ENCODE measurements around the gene CHRNB1. TPM values are rescaled to one million over a fixed set of nuclear protein-coding genes. Genes with fewer than 3 reads are reported as not detected.
A peak's percentile ranks its signal among the peaks of the same experiment; 100 is the strongest.

Gene CHRNB1
- 10 to 100 TPM in 1 of 2 donors, 1 to 10 TPM in 1; 6.9 to 10.4 TPM for total RNA-seq

DNA sequence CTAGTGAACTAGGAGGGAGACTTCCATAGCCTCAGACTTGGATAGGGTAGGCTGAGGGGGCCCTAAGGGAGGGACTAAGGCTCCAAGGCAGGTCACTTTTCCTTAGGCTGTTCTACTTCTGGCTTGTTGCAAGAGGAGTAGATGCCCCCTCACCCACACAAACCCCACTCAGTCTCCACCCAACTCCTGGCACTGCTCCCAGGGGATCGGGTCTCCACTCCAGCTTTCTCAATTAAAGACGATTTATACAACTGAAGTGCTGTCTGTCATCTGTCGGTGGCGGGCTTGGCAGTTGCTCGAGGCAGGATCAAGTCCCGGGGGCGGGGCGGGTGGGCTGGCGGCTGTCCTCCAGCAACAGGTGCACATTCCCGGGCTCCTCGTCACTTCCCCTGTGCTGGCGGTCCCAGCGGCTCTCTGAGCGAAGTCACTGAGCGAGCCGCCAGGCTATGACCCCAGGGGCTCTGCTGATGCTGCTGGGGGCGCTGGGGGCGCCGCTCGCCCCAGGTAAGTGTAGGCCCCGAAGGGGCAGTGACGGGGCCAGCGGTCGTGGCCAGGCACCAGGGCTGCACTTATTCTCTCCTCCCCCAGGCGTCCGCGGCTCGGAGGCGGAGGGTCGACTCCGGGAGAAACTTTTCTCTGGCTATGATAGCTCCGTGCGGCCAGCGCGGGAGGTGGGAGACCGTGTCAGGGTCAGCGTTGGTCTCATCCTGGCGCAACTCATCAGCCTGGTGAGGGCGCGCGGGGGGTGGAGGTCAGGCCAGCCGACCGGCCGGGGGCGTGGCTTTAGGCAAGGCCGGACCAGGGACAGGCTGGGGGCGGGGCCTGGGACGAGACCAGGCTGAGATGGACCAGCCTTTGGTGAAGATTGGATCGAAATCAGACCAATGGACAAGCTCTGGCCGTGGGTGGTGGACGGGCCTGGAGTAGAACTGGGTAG is at the start of gene CHRNB1:
CHRNB1 (plus strand) TSS at position 380 of the 937 bp plus-strand sequence; CDS start at position 447, 67 bp downstream.
- no peak within 1 kb of the TSS for H3K27ac ChIP-seq

DNA sequence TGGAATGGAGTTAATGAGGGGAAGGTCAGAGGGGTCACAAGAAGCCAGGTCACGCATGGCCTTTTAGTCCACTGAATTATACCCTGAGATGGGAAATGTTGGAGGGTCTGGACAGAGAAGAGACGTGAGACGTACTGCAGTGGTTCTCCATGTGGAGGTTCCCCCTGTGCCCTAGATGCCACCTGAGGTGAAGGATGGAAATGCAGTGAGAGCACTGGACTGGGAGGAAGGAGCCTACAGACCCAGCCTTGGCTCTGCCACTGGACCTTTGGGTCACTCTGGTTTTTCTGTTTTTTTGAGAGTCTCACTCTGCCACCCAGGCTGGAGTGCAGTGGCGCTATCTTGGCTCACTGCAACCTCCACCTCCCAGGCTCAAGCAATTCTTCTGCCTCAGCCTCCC is 48.7 kb upstream of the CHRNB1 start:
- intact Hi-C loops (cut with DNase I) = no loop called here
- WGBS = 92% methylated on average over 4 of the region's 4 CpGs
- no peak for TF ChIP-seq POLR2AphosphoS5 (IDR thresholded peaks at IDR 0.05)
- no peak for TF ChIP-seq POLR2A (IDR thresholded peaks at IDR 0.05)
- TF ChIP-seq, protein P1, sequence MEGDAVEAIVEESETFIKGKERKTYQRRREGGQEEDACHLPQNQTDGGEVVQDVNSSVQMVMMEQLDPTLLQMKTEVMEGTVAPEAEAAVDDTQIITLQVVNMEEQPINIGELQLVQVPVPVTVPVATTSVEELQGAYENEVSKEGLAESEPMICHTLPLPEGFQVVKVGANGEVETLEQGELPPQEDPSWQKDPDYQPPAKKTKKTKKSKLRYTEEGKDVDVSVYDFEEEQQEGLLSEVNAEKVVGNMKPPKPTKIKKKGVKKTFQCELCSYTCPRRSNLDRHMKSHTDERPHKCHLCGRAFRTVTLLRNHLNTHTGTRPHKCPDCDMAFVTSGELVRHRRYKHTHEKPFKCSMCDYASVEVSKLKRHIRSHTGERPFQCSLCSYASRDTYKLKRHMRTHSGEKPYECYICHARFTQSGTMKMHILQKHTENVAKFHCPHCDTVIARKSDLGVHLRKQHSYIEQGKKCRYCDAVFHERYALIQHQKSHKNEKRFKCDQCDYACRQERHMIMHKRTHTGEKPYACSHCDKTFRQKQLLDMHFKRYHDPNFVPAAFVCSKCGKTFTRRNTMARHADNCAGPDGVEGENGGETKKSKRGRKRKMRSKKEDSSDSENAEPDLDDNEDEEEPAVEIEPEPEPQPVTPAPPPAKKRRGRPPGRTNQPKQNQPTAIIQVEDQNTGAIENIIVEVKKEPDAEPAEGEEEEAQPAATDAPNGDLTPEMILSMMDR (IDR thresholded peaks at IDR 0.05) = no peak

More for the DNA sequence above, at the start of gene CHRNB1:
- H3K9me3 ChIP-seq = no peaks in the 10 kb centered on the region
- TF ChIP-seq, protein P1 (IDR thresholded peaks at IDR 0.05) = no peak
- no peak for TF ChIP-seq POLR2AphosphoS5 (IDR thresholded peaks at IDR 0.05)
- TF ChIP-seq POLR2A (IDR thresholded peaks at IDR 0.05) = no peak
- intact Hi-C loops (cut with DNase I) = no loop called here
- H3K36me3 ChIP-seq = no peaks in the 10 kb centered on the region
- H3K27me3 ChIP-seq (replicated peaks; ENCODE audit: insufficient read depth) = no peaks in the 10 kb centered on the region
- 17% methylated on average over 38 of the region's 51 CpGs for WGBS
- DNase-seq (ENCODE audit: low spot score) = no peak
- H3K4me3 ChIP-seq = peak within 1 kb of the TSS in 1 of 2 donors; percentile 6
- H3K4me1 ChIP-seq (replicated peaks) = peaks cover 2% of the 10 kb centered on the region

DNA sequence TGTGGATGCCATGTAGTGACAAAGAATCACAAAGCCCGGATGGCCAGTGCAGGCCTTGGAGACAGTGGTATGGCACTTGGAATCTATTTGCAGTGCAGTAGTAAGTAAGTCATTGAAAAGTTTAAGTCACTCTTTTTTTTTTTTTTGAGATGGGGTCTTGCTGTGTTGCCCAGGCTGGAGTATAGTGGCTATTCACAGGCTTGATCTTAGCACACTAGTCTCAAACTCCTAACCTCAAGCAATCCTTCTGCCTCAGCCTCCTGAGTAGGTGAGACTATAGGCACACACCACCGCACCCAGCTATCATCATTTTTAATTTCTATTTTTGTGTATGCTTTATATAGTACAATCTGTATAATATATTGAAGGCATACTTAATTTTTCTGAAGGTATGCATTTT is 46.2 kb upstream of the CHRNB1 start:
- no peak overlapping the region for H3K4me3 ChIP-seq
- no peaks in the 10 kb centered on the region for H3K36me3 ChIP-seq
- WGBS = 82% methylated on average over 2 of the region's 2 CpGs
- H3K4me1 ChIP-seq (replicated peaks) = no peaks in the 10 kb centered on the region
- no peaks in the 10 kb centered on the region for H3K9me3 ChIP-seq
- TF ChIP-seq POLR2A (IDR thresholded peaks at IDR 0.05) (no peak), POLR2AphosphoS5 (IDR thresholded peaks at IDR 0.05) (no peak)
- TF ChIP-seq, protein P1 (IDR thresholded peaks at IDR 0.05) = no peak
- H3K27ac ChIP-seq = no peak overlapping the region
- intact Hi-C loops (cut with DNase I) = no loop called here
- no peaks in the 10 kb centered on the region for H3K27me3 ChIP-seq (replicated peaks; ENCODE audit: insufficient read depth)
- no peak for DNase-seq (ENCODE audit: low spot score)

More for the DNA sequence above, 48.7 kb upstream of the CHRNB1 start:
- Histone ChIP-seq H3K9me3 (no peaks in the 10 kb centered on the region), H3K4me1 (replicated peaks) (no peaks in the 10 kb centered on the region), H3K36me3 (peaks cover 0 to 4% of the 10 kb centered on the region in 2 donors), H3K27ac (no peak overlapping the region), H3K27me3 (replicated peaks; ENCODE audit: insufficient read depth) (no peaks in the 10 kb centered on the region), H3K4me3 (no peak overlapping the region)
- no peak for DNase-seq (ENCODE audit: low spot score)

DNA sequence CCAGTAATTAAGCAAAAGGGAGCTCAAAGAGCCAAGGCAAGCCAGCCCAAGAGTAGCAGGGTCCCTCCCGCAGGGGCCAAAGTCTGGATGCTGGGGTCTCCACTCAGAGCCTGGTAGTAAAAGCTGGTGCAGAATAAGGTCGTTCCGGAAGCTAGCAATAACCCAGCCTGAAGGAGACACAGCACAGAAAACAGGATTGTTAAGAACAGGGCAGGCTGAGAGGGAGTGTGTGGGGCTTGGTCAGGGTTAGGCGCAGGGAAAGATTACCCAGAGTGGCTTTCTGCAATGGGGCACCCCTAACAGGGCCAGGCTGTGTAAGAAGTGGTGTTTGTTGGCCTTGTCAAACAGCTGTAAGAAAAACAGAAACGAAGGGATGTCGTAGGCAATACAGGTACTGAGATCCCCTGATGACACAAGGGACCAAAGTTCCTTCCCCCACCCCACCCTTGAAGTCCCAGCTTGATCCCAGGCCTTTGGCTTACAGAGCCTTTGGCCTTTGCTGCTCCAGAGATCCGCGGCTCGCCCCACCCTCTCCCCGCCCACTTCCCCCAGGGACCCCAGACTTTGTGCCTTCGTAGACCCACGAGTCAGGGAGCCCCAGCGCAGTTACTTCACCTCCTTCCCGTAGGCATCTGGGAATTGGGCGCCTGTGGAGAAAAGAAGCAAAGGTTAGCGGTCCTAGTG is 41.7 kb upstream of the CHRNB1 start:
- no peak for DNase-seq (ENCODE audit: low spot score)
- H3K9me3 ChIP-seq = no peaks in the 10 kb centered on the region
- WGBS = 8% methylated on average over 16 of the region's 16 CpGs
- no peaks in the 10 kb centered on the region for H3K27me3 ChIP-seq (replicated peaks; ENCODE audit: insufficient read depth)
- peak overlapping the region; percentile 70 to 80 for H3K4me3 ChIP-seq
- no peak for TF ChIP-seq POLR2A (IDR thresholded peaks at IDR 0.05)
- intact Hi-C loops (cut with DNase I) = loop anchor here (5.0 kb wide), 1 partner anchor 74 kb away; the partner anchor contains the start of gene ZBTB4
- H3K36me3 ChIP-seq = no peaks in the 10 kb centered on the region
- H3K4me1 ChIP-seq (replicated peaks) = no peaks in the 10 kb centered on the region
- H3K27ac ChIP-seq = peak overlapping the region; percentile 83 to 86

DNA sequence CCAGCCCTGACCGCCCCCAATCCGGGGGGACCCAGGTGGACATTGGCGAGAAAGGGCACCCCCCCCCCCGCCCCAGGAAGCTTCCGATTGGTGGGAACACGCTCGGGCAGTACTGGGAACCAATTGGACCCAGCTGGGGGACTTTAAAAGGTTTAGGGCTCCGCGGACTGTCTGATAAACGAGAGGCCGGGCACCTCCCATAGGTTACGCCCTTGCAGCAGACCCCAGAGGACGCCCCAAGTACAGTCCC is 41.2 kb upstream of the CHRNB1 start:
- TF ChIP-seq POLR2AphosphoS5 (IDR thresholded peaks at IDR 0.05) (no peak), POLR2A (IDR thresholded peaks at IDR 0.05) (no peak)
- TF ChIP-seq, protein P1 (IDR thresholded peaks at IDR 0.05) = no peak
- H3K9me3 ChIP-seq = no peaks in the 10 kb centered on the region
- 0% methylated on average over 13 of the region's 13 CpGs for WGBS
- intact Hi-C loops (cut with DNase I) = loop anchor here (5.0 kb wide), 1 partner anchor 74 kb away; the partner anchor contains the start of gene ZBTB4
- DNase-seq (ENCODE audit: low spot score) = no peak
- no peaks in the 10 kb centered on the region for H3K36me3 ChIP-seq
- H3K27ac ChIP-seq = peak overlapping the region; percentile 83 to 86
- peak overlapping the region; percentile 70 to 80 for H3K4me3 ChIP-seq
- no peaks in the 10 kb centered on the region for H3K4me1 ChIP-seq (replicated peaks)
- no peaks in the 10 kb centered on the region for H3K27me3 ChIP-seq (replicated peaks; ENCODE audit: insufficient read depth)
